Stimulated activated CD8-positive, alpha-beta memory T cell treated with anti-CD3 and anti-CD28 coated beads, Interleukin-7, amount 100 ng/mL, for 1 hour (primary cell): ENCODE data around the gene FSIP1.
A peak's percentile ranks its signal among the peaks of the same experiment; 100 is the strongest.

Source experiments
- DNase-seq, 2 donors: peaks; one replicate each; pipeline ENCODE4 v3.0.0-alpha.2; 2020; ENCODE audit warnings: low read depth in 2 of 2

The FSIP1 gene

DNA sequence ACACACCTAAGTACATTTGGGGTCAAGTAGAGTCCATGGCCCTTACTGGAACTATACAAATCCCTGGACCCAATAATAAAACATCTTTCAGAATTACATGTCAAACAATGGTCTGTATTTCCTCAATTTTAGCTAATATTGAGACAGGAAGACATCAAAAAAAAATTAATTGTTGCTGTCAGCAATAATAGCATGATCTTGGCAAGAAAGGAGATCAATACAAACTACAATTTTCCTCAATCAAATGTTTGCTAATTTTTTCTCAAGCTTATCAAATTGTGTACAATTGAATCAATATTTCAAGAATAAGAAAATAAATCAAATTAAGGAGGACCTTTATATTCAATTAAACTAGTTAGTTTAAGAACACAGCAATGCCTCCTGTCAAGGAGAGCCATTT is 62.6 kb downstream of the FSIP1 start:
- DNase-seq: no peak

DNA sequence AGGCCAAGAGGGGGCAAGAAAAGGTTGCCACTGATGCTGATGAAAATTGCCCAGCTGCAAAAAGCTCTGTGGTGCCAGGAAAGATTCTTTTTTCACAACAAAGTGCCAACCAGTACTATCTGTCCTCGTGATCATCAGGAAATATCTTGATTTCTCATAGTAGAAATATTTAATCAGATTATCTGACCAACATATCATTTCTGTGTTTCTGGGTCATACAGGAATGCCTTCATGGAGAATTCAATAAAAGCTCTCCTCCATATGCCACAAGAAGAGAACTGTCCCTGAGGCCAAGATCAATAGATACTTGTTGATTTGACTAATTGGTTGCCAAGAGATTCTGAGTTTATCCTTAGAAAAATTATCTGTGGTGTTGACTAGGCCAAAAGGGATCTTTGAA is 63.5 kb downstream of the FSIP1 start:
- no peak for DNase-seq

DNA sequence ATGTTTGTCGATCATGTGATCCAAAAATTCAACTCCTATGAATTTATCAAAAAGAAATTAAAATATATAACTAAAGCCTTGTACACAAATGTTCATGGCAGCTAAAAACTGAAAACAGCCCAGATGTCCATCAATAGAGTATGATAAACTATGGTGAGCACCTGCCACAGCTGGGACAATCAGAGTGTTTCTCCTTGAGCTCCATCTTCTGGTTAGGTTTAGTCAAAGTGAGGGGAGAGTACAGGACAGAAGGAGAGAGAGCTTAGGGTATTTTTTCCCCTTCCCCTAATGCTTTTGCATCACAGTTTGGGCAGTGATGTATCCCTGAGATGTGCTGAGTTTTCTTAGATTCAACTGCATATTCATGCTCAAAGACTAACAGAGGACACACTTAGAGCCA is 65.5 kb downstream of the FSIP1 start:
- no peak for DNase-seq

DNA sequence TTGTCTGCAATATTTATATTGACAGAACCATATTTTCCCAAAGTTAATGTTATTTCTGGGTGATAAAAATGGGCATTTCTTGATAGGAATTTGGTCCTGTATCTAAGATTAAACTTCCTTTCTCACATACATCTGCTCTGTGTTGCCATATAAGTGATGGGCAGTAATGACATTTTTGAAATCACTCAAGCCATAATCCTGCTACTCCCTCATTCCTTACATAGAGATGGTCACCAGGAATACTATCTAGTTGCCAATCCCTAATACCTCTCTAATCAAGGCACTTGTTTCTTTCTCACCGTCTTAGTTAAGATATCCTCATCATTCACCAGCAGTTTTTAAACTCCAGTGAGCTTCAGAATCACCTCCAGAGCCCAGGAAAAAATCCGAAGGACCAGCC is 68.4 kb downstream of the FSIP1 start:
- DNase-seq: no peak

DNA sequence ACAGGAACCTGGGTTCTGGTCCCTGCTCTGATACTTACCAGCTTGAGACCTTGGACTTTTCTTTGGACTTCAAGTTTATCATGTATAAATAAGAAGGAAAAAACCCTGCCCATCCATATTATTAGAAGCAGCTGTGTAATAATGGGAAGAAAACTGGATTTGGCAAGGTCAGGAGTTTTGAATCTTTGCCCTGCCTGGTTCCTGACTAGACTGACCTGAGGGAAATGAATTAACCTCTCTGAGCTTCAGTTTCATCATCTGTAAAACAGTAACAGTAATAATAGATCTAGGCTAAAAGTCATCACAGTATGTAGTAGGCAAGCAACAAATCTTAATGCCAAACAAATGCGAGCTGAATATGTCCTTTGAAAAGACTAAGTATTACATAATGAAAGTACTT is 68.8 kb downstream of the FSIP1 start:
- DNase-seq: no peak

DNA sequence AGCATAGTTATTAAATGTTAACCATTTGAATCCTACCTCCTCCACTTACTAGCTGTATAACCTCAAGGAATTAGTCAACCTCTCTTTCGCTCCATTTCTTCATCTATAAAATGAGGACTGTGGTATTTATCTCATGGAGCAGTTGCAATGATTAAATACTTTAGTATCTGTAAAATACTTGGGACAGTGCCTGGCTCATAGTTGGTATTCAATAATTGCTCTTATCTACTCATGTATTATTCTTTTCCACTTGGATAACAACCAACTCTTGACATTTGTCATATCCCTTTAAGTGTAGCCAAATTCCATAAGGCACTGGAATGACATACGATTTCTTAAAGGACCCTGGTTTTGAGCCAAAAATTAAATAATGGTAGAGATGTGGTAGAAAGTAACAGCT is 72.0 kb downstream of the FSIP1 start:
- DNase-seq: no peak

DNA sequence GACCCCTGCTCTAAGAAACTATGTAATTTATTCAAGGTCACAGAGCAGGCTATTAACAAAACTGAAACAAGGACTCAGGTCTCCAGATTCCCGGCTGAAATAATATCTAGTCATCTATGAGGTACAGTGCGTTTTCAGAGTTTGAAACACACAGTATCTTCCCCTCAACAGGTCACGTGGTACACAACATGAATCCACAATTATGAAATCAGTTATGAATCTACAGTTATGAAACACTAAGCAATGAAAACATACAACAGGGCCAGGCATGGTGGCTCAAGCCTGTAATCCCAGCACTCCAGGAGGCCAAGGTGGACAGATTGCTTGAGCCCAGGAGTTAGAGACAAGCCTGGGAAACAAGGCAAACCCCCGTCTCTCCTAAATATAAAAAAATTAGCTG is 72.7 kb downstream of the FSIP1 start:
- no peak for DNase-seq

DNA sequence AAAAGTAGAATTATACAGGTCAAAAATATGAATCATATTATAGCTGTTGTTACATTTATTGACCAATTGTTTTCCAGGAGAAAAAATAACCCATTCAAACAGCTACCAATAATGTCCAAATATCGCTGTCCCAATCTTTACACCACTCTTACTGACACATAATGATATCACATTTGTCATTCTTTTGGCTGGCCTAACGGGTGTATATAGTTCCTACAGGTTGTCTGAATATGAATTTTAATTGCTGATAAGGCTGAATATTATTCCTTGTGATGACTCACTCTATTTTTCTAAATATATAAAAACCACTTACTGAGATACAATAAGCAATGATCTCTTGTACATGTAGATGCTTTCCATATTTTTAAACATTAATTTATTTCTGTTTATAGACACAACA is 76.4 kb downstream of the FSIP1 start:
- DNase-seq: no peak

DNA sequence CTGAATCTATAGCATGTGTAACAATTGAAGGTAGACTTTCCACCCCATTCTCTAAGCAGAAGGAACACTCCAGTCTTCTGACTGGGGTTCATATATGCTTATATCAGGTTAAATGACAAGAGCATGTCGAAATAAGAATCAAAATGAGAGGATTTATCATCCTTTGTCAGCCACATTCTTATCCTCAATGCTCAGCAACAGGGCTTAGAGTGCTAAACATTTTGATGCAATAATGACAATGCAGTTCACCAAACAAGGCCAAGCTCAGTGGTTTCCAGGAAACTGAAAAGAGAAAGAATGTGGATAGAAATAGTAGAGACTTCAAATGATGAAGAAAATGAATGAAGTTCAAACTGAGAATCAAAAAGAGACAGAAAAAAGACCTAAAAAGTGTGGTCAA is 78.0 kb downstream of the FSIP1 start:
- no peak for DNase-seq

DNA sequence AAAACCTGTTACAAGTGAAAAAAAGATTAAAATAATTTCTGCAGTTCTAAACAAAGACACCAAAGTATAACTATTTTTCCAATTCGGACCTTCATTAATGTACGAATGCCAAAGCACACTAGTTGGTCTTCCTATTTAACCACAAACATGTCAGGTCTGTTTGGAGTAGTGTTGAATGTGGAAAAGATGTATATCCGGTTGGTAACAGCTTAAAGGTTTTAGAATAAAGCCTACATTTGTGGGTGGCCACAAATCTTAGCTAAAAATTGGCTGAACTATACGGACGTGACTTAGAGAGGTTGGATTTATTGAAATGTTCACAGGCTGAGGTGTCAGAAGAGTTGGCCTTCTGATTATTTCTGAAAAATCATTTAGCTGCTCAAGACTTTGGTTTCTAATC is 78.4 kb downstream of the FSIP1 start:
- DNase-seq: no peak

DNA sequence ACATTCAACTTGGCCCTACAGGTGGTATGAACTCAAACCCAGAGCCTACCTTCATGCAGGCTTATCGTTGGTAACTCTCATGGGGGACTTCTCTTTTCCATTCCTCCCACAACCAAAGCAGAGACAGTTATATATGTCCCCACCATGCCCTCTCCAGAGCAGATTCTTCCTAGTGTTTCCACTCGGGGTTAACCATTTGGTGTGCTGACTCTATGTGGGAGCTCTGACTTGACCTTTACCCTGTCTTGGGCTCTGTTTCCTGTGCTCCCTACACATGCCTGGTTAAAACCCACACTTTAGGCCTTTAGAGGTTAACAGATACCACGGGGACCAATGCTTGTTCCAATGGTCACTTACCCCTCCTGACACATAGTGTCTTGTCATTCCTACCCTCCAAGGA is 80.7 kb downstream of the FSIP1 start:
- DNase-seq: no peak

DNA sequence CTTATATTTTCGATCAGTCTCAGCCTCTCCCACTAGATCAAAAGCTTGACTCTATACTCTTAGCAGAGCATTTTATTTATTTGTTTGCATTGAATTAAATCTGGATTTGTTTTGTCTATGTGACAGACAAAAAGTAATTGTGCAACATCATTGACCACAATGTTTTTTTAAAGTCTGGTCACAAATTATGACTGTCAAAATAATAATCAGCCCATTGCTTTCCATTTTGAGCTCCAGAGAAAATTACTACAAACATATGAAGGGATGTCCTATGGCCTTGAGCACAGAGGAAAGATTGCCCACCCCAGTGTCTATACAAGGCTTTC is 82.3 kb downstream of the FSIP1 start:
- DNase-seq: no peak

DNA sequence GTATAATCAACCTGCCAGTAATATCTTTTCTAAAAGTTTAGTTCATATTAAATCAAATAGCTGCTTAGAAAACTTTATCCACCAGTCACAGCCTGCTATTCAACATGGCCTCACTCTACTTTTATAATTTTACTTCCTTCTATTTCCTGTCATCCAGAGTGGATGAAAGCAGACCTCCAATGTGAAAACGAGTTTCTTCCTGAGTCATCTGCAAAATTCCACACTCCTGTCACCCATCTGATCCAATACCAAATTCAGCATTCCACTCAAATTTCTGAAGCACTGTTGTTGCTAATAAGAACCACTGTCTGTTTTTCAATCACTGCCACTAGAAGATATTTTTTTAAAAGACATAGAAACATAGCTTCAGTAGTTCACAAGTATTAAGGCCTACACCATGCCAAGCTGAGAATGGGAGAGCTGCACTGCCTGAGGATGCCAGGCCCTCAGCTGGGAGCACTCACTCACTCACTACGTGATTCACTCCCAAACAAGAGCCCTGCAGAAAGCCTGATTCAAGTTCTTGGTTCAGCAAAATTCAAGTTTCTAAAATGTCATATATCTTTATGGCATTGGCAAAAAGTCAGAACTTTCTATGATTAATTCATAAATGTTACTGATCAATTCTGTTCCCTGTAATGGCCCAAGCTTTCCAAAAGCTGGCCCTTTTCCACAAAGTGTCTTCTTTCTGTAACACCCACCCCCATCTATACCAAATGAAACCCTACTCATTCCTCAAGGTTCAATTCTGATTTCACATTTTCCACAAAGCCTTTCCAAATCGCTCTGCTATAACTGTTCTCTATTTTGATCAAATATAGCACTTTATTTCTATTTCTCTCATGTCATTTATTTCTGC is 82.9 kb downstream of the FSIP1 start:
- DNase-seq: no peak

DNA sequence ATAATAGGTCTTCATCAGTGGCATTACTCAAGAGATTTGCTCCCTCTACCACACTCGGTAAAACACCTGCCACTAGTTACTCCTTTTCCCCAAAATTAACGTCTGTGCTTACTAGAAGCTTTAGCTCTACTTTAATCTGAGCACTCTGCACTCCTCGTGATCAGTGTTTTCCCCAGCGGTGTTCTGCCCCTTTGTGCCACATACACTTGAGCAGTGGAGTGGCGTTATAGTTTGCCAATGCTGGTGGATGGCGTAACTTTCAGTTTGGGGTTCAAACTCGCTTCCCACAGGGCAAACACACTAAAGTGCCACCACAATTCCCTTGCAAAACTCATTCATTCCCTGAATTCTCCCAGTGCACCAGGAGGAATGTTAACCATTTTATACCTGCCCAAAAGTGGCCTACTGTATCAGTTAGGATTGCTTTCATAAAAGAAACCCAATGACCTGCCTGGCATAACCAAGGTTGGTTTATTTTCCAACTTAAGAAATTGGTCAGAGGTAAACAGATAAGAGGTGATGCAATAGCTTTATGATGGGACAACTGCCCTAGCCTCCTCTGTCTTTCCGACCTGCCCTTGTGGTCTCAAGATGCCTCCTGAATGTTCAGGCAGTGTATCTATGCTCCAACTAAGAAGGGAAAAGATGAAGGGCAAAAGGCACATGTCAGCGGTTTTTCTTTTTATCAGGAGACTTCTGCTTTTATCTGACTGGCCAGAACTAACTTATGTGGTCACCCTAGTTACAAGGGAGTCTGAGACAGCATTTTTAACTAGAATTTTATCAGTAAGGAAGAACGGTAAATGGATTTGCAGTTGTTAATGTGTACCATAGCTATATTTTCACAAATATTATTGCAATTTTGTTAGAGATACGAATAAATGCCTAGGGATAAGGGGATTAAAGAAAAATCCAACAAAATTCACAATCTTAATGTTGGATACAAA is 83.9 kb downstream of the FSIP1 start:
- no peak for DNase-seq

DNA sequence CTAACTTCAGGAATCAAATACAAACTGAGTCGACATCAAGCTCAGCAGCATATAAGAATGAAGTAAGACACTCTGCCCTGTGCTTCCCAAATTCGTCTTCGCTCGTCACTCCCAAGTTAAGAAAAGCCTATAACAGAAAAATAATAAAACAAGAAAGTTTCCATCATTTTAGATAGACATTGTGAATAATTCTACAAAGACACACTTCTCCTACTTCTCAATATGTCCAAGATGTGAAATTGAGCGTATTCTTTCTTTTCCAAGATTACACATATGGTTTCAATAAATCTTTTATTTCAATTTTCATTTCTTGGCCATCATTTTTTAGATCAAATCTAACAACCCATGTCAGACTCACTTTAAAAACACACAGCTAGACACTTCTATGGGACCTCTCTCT is 85.1 kb downstream of the FSIP1 start:
- no peak for DNase-seq

DNA sequence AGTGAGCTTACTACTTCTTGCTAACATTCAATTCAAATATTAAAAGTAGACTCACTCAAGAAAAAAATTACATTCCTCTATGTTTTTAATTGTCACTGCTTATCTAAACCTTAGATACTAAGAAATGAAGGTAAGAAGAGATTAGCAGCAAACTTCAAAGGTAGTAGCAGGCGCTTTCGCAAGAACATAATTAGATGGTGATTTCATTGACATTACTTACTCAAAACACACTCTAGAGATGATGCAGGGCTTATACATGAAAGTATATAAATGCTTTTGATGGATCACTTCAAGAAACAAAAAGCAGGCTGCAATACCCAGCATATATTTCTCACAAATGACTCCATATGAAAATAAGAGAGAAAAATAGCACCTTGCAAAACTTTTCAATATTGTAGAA is 86.8 kb downstream of the FSIP1 start:
- DNase-seq: no peak

DNA sequence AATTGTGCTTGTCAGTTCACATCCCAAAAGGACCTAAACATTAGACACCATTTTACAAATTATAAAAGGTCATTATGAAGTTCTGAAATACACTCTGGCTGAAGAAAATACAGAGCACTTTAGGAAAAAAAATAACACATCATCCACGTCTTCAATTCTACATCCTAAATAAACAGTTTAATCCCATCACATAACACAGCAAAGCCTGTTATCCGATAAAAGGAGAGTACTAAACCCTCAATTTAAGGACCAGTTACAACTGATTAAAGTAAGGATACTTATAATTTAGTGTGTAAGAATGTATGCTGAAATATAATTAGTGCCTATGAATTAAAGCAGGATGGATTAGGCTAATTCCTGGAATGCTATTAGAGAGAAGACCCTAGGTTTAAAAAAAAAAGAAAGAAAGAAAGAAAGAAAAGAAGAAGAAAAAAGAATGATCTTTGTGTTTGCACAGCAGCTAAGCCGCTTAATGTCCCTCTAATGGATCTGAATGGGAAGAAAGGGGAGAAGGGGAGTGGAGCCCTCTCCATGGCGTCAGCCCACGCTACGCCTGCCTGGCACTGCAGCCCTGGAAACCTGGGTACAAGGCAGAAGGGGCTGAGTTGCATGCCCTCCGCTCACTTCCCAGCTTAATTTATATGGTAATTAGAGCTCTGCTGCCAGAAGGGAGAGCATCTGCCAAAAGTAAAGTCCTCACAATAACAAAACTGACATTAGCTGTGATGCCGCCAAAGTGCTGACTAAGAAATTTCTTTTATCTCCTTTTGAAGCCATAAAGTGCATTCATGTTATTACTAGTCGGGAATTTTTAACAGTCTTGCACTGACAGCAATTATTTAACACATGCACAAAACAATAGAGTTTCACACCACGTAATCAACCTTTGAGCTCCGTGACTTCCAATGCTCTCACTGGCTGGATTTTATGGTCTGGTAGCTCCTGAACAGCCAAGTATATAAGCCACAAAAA is 90.0 kb downstream of the FSIP1 start:
- DNase-seq: no peak

DNA sequence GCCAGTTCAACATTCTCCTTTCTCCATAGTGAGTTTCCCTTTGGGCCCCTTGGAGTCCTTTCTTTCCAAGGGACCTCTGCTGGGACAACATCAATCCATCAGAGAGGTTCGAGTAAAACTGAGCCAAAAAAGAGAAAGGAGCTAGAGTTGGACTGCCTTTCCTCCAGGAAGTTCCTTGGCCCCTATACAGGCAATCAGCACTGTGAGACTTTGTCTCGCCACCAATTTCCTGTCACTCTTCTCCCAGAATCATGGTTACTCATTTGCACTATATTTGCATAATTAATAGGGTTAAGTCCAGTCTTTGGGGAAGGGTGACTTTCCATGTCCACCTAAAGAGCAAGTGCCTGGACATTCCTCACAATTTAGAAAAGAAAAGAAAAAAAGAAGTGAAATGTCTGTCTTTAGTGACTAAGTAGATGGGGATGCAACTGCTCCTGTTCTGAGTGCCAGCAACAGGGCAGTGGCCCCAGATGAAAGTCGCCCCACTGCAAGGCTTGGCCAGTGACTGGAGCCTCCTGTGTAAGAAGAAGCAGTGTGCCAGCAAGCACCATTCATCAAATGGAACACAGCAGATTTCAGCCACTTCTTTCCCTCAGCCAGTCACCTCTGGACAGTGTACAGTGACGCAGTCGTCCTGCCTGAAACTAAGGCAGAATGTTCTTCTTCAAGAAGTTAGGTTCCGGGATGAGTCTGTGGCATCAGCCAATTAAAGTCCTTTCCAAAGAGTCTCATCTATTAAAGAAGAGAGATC is 91.6 kb downstream of the FSIP1 start:
- DNase-seq: no peak

DNA sequence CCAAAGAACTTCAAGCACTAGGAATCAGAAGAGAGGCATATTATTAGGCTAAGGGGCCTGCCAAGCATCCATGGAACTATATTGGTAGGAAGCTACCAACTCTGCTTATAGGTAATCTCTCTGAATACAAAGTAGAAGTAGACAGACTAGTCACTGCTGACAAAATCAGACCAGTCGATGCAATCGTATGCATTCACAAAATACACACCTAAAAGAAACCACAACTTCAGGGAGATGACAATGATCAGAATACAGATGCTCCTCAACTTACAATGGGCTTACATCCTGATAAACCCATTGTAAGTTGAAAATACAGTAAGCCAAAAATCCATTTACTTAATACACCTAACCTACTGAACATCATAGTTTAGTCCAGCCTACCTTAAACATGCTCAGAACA is 94.7 kb downstream of the FSIP1 start:
- no peak for DNase-seq

DNA sequence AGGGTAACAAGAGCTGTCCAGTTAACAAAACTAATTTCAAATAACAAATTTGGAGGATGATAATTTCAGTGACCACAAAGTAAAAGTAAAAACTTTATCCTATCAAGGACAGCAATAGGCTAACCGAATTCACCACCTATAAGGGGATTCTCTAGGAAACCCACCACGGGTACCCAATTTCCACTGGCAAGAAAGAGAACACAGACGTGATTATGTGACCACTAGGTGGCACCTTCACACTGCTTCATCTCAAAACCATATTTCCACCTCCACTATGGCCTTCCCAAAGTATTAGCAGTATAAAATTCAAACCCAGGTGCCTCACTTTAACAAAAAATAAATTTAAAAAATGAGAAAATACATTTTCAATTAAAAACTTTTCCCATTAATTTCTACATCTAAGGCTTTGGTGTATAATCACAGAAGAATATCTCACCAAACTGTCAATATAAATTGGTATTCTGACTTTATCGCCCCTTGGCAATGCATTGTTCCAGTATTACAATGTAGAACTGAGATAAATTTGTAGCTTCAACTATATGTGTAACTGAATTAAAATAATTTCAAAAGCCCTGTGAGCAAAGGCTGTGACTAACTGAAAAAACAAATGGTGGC is 96.5 kb downstream of the FSIP1 start:
- DNase-seq: peak in 1 of 2 donors; percentile 0

DNA sequence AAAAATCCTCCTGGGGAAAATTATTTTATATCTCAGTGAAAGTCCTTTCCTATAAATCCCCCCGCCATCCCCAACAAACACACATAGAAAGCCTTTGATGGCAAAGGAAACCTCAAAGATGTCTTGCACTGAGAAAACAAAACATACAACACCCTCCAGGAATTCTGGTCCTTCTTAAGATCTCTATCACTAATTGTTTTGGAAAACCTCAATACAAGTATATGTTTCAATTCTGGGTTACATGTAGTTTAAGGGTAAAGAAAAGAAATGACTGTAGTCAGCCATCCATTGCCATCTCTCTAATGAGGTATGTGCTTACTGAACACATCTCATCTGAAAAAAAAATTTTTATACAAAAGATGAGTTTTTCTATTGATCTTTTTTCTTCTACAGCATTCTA is 97.3 kb downstream of the FSIP1 start:
- no peak for DNase-seq
